ENCODE results near the gene PHLDA3.

PHLDA3 gene

GRCh38 chr1:201422436-201423030 lies 46.5 kb downstream of the PHLDA3 start:
- Histone ChIP-seq H3K27me3 (peaks cover 11% of the 10 kb centered on the region), H3K9me3 (no peaks in the 10 kb centered on the region), H3K27ac (no peak overlapping the region), H3K4me1 (ENCODE audit: control insufficient read depth in 1 of 2, insufficient read depth in 1 of 2, low read depth in 1 of 2, low read length in 1 of 2) (no peaks in the 10 kb centered on the region), H3K4me3 (ENCODE audit: low read depth in 1 of 2, low read length in 1 of 2) (no peak overlapping the region), H3K36me3 (no peaks in the 10 kb centered on the region)
- TF ChIP-seq, protein P1, sequence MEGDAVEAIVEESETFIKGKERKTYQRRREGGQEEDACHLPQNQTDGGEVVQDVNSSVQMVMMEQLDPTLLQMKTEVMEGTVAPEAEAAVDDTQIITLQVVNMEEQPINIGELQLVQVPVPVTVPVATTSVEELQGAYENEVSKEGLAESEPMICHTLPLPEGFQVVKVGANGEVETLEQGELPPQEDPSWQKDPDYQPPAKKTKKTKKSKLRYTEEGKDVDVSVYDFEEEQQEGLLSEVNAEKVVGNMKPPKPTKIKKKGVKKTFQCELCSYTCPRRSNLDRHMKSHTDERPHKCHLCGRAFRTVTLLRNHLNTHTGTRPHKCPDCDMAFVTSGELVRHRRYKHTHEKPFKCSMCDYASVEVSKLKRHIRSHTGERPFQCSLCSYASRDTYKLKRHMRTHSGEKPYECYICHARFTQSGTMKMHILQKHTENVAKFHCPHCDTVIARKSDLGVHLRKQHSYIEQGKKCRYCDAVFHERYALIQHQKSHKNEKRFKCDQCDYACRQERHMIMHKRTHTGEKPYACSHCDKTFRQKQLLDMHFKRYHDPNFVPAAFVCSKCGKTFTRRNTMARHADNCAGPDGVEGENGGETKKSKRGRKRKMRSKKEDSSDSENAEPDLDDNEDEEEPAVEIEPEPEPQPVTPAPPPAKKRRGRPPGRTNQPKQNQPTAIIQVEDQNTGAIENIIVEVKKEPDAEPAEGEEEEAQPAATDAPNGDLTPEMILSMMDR (IDR thresholded peaks at IDR 0.05), result no peak

DNA sequence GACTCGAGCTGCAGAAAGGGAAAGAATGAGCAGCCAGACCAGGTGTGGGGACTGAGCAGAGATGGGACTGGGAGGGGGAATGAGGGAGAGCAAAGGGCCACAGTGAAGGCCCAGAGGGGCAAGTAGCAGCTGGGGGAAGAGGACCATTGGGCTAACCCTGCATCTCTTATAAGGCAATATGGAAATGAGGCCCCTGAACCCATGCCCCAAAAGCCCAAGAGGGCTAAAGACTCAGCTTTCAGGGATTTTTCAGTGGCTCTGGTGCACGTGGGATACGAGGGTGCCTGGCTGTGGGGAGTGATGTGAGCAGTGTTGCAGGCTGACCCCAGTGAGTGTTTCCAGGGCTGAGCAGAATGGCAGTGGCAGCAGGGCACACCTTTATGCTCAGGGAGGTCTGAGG lies 47.0 kb downstream of the PHLDA3 start:
- Histone ChIP-seq H3K4me1 (ENCODE audit: control insufficient read depth in 1 of 2, insufficient read depth in 1 of 2, low read depth in 1 of 2, low read length in 1 of 2) (no peaks in the 10 kb centered on the region), H3K9me3 (no peaks in the 10 kb centered on the region), H3K27me3 (peaks cover 11% of the 10 kb centered on the region), H3K36me3 (no peaks in the 10 kb centered on the region), H3K27ac (no peak overlapping the region), H3K4me3 (ENCODE audit: low read depth in 1 of 2, low read length in 1 of 2) (no peak overlapping the region)
- TF ChIP-seq, protein P1 (IDR thresholded peaks at IDR 0.05), result no peak

DNA sequence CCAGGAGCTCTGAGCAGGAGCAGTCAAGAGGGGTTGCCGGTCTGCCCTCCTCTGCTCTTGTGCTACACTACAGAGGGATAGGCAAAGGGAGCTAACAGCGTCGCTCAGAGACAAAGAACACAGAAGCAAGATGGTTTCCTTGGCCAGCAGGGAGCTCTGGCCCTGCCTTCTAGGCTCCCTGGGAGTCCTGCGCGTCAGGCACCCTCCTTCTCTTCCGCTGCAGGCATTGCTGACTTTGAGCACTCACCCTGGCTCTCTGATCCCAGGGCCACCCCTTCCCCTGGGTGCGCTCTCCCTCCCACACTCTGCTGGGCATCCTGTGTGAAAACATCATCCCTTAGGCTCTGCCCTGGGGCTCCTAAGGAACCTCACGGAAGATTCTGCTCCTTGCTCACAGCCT lies 47.9 kb downstream of the PHLDA3 start:
- no peak overlapping the region for H3K4me3 ChIP-seq (ENCODE audit: low read depth in 1 of 2, low read length in 1 of 2)
- no peaks in the 10 kb centered on the region for H3K9me3 ChIP-seq
- TF ChIP-seq, protein P1 (IDR thresholded peaks at IDR 0.05), result no peak
- no peaks in the 10 kb centered on the region for H3K4me1 ChIP-seq (ENCODE audit: control insufficient read depth in 1 of 2, insufficient read depth in 1 of 2, low read depth in 1 of 2, low read length in 1 of 2)
- no peak overlapping the region for H3K27ac ChIP-seq
- peaks cover 14% of the 10 kb centered on the region for H3K27me3 ChIP-seq
- no peaks in the 10 kb centered on the region for H3K36me3 ChIP-seq

DNA sequence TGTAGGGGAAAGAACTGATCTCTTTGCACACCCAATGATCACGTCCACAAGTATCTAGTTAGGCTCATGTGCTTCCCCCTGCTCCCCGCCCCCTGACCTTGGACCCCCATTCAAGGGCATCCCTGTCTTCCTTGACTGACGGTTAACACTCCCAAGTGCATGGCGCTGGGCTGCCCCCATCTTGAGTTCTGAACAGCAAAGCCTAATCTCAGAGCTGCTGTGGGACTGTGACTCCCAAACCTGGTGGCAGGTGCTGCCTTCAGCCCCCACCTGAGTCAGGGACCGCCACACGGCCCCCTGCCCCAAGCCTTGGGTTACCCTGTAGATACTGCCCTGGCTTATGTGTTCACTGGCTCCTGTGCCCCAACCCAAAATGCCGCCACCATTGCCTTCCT lies 48.4 kb downstream of the PHLDA3 start:
- H3K27me3 ChIP-seq, result peaks cover 13% of the 10 kb centered on the region
- H3K27ac ChIP-seq, result no peak overlapping the region
- no peaks in the 10 kb centered on the region for H3K4me1 ChIP-seq (ENCODE audit: control insufficient read depth in 1 of 2, insufficient read depth in 1 of 2, low read depth in 1 of 2, low read length in 1 of 2)
- no peaks in the 10 kb centered on the region for H3K36me3 ChIP-seq
- H3K9me3 ChIP-seq, result no peaks in the 10 kb centered on the region
- TF ChIP-seq, protein P1 (IDR thresholded peaks at IDR 0.05), result no peak
- H3K4me3 ChIP-seq (ENCODE audit: low read depth in 1 of 2, low read length in 1 of 2), result no peak overlapping the region

- Histone ChIP-seq H3K27me3 (peaks cover 13% of the 10 kb centered on the region), H3K36me3 (no peaks in the 10 kb centered on the region), H3K4me1 (ENCODE audit: control insufficient read depth in 1 of 2, insufficient read depth in 1 of 2, low read depth in 1 of 2, low read length in 1 of 2) (no peaks in the 10 kb centered on the region), H3K27ac (no peak overlapping the region), H3K4me3 (ENCODE audit: low read depth in 1 of 2, low read length in 1 of 2) (no peak overlapping the region), H3K9me3 (no peaks in the 10 kb centered on the region)
- TF ChIP-seq, protein P1 (IDR thresholded peaks at IDR 0.05), result no peak
These were observed 49.0 kb downstream of the PHLDA3 start for GRCh38 chr1:201419746-201420607.

Data from neutrophil (primary cell).